GM21423 (cell line): ENCODE results near the gene CHST15.

Experiments
- ATAC-seq: cut with Tn5 transposase; IDR thresholded peaks from one replicate; pipeline ENCODE4 v1.9.1; 2021; ENCODE audit warnings: mild to moderate bottlenecking, moderate library complexity; ENCODE audit not compliant: unreplicated experiment

CHST15 gene

GRCh38 chr10:124083047-124083739 lies 10.2 kb downstream of the CHST15 start:
- ATAC-seq = no peak

- ATAC-seq = no peak
Measured at GRCh38 chr10:124082555-124082954, 10.8 kb downstream of the CHST15 start.

GRCh38 chr10:124081547-124082140 lies 11.8 kb downstream of the CHST15 start:
- no peak for ATAC-seq

- ATAC-seq = no peak
Measured at GRCh38 chr10:124079864-124080263, 13.5 kb downstream of the CHST15 start.

GRCh38 chr10:124078714-124079113 lies 14.7 kb downstream of the CHST15 start:
- ATAC-seq = no peak

- ATAC-seq = no peak
Measured at GRCh38 chr10:124078028-124078427, 15.4 kb downstream of the CHST15 start.

GRCh38 chr10:124077208-124077993 lies 16.0 kb downstream of the CHST15 start:
- ATAC-seq = no peak

GRCh38 chr10:124076148-124076733 lies 17.2 kb downstream of the CHST15 start:
- ATAC-seq = no peak

GRCh38 chr10:124075231-124075955 lies 18.0 kb downstream of the CHST15 start:
- ATAC-seq = no peak

GRCh38 chr10:124074501-124075109 lies 18.8 kb downstream of the CHST15 start:
- no peak for ATAC-seq

GRCh38 chr10:124073978-124074377 lies 19.4 kb downstream of the CHST15 start:
- ATAC-seq = no peak

GRCh38 chr10:124072541-124072940 lies 20.9 kb downstream of the CHST15 start:
- ATAC-seq = no peak

GRCh38 chr10:124072106-124072505 lies 21.3 kb downstream of the CHST15 start:
- ATAC-seq = no peak

GRCh38 chr10:124071141-124071540 lies 22.3 kb downstream of the CHST15 start:
- ATAC-seq = no peak

GRCh38 chr10:124070666-124071065 lies 22.7 kb downstream of the CHST15 start:
- no peak for ATAC-seq

GRCh38 chr10:124069341-124070264 lies 23.8 kb downstream of the CHST15 start:
- ATAC-seq = no peak

- no peak for ATAC-seq
Measured at GRCh38 chr10:124068929-124069328, 24.5 kb downstream of the CHST15 start.

- no peak for ATAC-seq
Measured at GRCh38 chr10:124067825-124068400, 25.5 kb downstream of the CHST15 start.
